Breast epithelium (tissue), 4 donors: ENCODE measurements around the gene RETREG2. TPM values are rescaled to one million over a fixed set of nuclear protein-coding genes. Genes with fewer than 3 reads are reported as not detected.

Experiments
- DNase-seq, 2 donors: peaks; one replicate each; pipeline ENCODE4 v3.0.0-alpha.2; 2019; ENCODE audit warnings: low spot score in 2 of 2
- H3K27ac ChIP-seq, 2 donors: fragments of 200-600 bp; sonication (generic) in 1 of 2; one replicate each; pipeline ENCODE4 v1.5.1; 2016 to 2019; ENCODE audit warnings: mild to moderate bottlenecking in 1 of 2
- H3K27me3 ChIP-seq, 2 donors: fragments of 200-600 bp; sonication (generic) in 1 of 2; one replicate each; pipeline versions ENCODE4 v1.5.1 to v1.6.0; 2017 to 2019; ENCODE audit warnings: control low read depth in 1 of 2, mild to moderate bottlenecking in 1 of 2
- H3K36me3 ChIP-seq: fragments of 200-600 bp; one replicate; pipeline ENCODE4 v1.5.1; 2019
- H3K4me1 ChIP-seq, 2 donors: fragments of 200-600 bp; sonication (generic); one replicate each; pipeline ENCODE4 v1.5.1; 2016 to 2019; ENCODE audit warnings: control low read depth in 1 of 2
- H3K4me3 ChIP-seq, 3 donors: fragments of 200-600 bp; sonication (generic); 1 replicate in 2 of 3; 2 replicates in 1 of 3; pipeline ENCODE4 v1.5.1; 2016 to 2019; ENCODE audit warnings: mild to moderate bottlenecking in 3 of 3, moderate library complexity in 2 of 3
- H3K9me3 ChIP-seq, 2 donors: fragments of 200-600 bp; sonication (generic) in 1 of 2; one replicate each; pipeline ENCODE4 v1.5.1; 2016 to 2019; ENCODE audit warnings: control low read depth in 1 of 2
- CTCF ChIP-seq, 3 donors: fragments of 450-650 bp; IDR thresholded peaks; one replicate each; pipeline ENCODE4 v1.5.1; 2016 to 2017; ENCODE audit warnings: antibody characterized with exemption in 3 of 3, mild to moderate bottlenecking in 3 of 3, moderate library complexity in 3 of 3
- POLR2A ChIP-seq: fragments of 450-650 bp; IDR thresholded peaks from one replicate; pipeline ENCODE4 v1.6.1; 2016; ENCODE audit warnings: antibody characterized with exemption, mild to moderate bottlenecking, moderate library complexity
- POLR2AphosphoS5 ChIP-seq, 3 donors: sonication (generic); formaldehyde crosslinking; IDR thresholded peaks; one replicate each; pipeline ENCODE4 v1.6.1; 2017; ENCODE audit warnings: antibody characterized with exemption in 3 of 3
- intact Hi-C: fragments of 100-400 bp; cut with DNase I; formaldehyde crosslinking; loops from one replicate; pipeline ENCODE4 v1.15.1; 2023; ENCODE audit warnings: low total_unique reads
- total RNA-seq, 3 donors: library from RNA; depleted of rRNA; stranded (reverse); fragments of >200 nt; gene quantifications; one replicate each; pipeline ENCODE4 v1.1.0, GENCODE V29; 2016

The RETREG2 gene
- total RNA-seq, 3 donors from 2014 or later: 58.7 to 79.7 (median 66.3) TPM

- no peak for DNase-seq
- Histone ChIP-seq H3K27ac (peak overlapping the region; percentile 88 to 94), H3K4me3 (peak overlapping the region; percentile 60 to 97 (median 86)), H3K27me3 (no peaks in the 10 kb centered on the region), H3K4me1 (peaks cover 5 to 25% of the 10 kb centered on the region in 2 donors), H3K36me3 (peaks cover 8% of the 10 kb centered on the region), H3K9me3 (no peaks in the 10 kb centered on the region)
- intact Hi-C loops: no loop called here
- TF ChIP-seq CTCF (IDR thresholded peaks at IDR 0.05) (no peak), POLR2AphosphoS5 (IDR thresholded peaks at IDR 0.05) (no peak), POLR2A (no peak)
These were observed 50.2 kb downstream of the RETREG2 start for GRCh38 chr2:219228041-219228910.

DNA sequence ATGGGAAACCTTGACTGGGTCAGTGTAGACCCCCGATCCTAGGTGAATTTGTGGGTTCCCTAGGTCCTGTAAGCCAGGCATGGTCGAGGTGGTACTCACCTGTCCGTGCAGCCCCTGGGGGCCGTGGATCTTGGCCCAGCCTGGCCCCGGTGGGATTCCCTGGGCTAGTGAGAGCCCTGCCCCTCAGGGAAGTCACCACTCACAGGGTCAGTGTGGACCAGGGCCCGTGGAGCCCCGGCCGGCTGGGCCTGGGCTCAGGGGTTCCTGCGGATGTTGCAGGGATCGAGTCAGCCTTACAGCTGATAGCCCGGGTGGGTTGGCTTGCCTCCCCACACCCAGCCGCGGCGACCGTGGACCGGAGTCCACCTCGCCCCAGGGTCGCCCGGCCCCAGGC is 50.8 kb downstream of the RETREG2 start:
- H3K4me1 ChIP-seq: peaks cover 5 to 25% of the 10 kb centered on the region in 2 donors
- TF ChIP-seq POLR2A: no peak
- no peaks in the 10 kb centered on the region for H3K9me3 ChIP-seq
- H3K27ac ChIP-seq: peak overlapping the region; percentile 88 to 94
- H3K4me3 ChIP-seq: peak overlapping the region; percentile 60 to 97 (median 86)
- intact Hi-C loops: no loop called here
- no peaks in the 10 kb centered on the region for H3K27me3 ChIP-seq
- no peak for DNase-seq
- H3K36me3 ChIP-seq: peaks cover 14% of the 10 kb centered on the region

DNA sequence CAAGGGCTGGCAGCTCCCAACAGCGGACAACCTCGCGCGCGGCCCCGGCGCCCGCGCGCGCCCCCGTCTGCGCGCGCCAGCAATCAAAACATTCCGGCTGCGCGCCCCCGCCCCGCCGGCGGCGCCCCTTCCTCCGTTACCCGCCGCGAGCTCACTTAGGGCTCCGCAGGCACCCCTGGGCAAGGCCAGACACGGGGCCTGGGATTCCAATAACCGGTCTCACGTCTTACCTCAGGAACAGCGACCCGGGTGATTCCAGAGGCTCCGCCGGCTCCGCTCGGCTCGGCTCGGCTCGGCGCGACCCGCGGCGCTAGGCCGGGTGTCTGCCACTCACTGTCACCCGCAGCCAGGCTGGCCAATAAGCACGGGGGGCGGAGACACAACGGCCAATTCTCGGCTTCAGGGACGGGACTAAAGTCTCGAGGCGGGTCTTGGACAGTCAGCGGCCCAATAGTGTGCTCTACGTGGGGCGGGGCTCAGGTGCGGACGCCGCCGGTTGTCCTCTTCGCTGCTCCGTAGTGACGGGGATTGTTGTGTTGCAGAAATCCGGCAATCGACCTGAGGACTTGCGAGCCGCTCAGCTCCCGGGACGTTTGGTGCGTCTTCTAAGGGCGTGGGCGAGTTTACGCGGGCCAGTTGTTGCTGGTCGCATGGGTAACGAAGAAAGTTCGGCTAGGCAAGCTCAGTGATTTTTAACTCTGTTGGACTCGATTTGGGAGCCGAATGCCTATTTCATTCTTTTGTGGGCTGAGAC is 51.4 kb downstream of the RETREG2 start, which contains the start of the genes ANKZF1 and ATG9A:
Gene ANKZF1, plus strand, starts transcription at position 502 of the 754 bp plus-strand sequence. CDS start 452 bp downstream, outside the sequence.
Gene ATG9A, minus strand, starts transcription at position 332 of the 754 bp plus-strand sequence. CDS start 1,612 bp downstream, outside the sequence.
- peaks cover 14% of the 10 kb centered on the region for H3K36me3 ChIP-seq

GRCh38 chr2:219230059-219230540 is 52.0 kb downstream of the RETREG2 start:
- H3K9me3 ChIP-seq: no peaks in the 10 kb centered on the region
- TF ChIP-seq CTCF (IDR thresholded peaks at IDR 0.05) (no peak), POLR2A (no peak), POLR2AphosphoS5 (IDR thresholded peaks at IDR 0.05) (no peak)
- peaks cover 10% of the 10 kb centered on the region for H3K36me3 ChIP-seq
- no peaks in the 10 kb centered on the region for H3K27me3 ChIP-seq
- intact Hi-C loops: no loop called here
- H3K4me1 ChIP-seq: peaks cover 5 to 25% of the 10 kb centered on the region in 2 donors
- peak overlapping the region; percentile 88 to 94 for H3K27ac ChIP-seq
- DNase-seq: peak in 1 of 2 donors; percentile 49
- peak overlapping the region; percentile 60 to 97 (median 86) for H3K4me3 ChIP-seq

More for the DNA sequence above, 51.4 kb downstream of the RETREG2 start, which contains the start of the genes ANKZF1 and ATG9A:
- DNase-seq: peak; percentile 98 to 99
- Histone ChIP-seq H3K27me3 (no peaks in the 10 kb centered on the region), H3K9me3 (no peaks in the 10 kb centered on the region), H3K27ac (peak within 1 kb of the TSS; percentile 88 to 94), H3K4me1 (peaks cover 5 to 25% of the 10 kb centered on the region in 2 donors), H3K4me3 (peak within 1 kb of the TSS; percentile 60 to 97 (median 86))
- intact Hi-C loops: no loop called here
- TF ChIP-seq POLR2A: peak; percentile 63
- peak; percentile 70 to 94 (median 93) for TF ChIP-seq POLR2AphosphoS5 (IDR thresholded peaks at IDR 0.05)
- TF ChIP-seq CTCF (IDR thresholded peaks at IDR 0.05): no peak

DNA sequence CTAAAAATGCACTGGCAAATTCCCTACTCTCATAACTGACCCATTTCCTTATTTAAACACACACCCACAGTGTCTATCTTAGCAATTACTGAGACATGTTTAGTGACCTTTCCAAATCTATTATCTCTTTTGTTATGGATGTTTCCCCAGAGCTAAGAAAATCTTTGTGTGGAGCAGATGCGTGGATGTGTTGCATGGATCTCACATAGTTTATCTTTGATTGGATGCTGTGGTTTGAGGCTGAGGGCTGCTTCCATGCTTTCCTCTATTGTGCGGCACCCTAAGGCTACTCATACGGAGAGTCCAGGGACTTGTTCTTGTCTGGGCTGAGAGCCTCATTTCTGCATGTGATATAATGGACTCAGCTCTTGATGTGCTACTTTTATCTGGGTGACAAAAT is 56.3 kb downstream of the RETREG2 start:
- intact Hi-C loops: no loop called here
- H3K27ac ChIP-seq: no peak overlapping the region
- H3K4me1 ChIP-seq: peaks cover 0 to 16% of the 10 kb centered on the region in 2 donors
- H3K4me3 ChIP-seq: no peak overlapping the region
- DNase-seq: no peak
- no peak for TF ChIP-seq POLR2AphosphoS5 (IDR thresholded peaks at IDR 0.05)
- TF ChIP-seq POLR2A: no peak
- no peak for TF ChIP-seq CTCF (IDR thresholded peaks at IDR 0.05)
- H3K27me3 ChIP-seq: no peaks in the 10 kb centered on the region
- H3K36me3 ChIP-seq: peaks cover 6% of the 10 kb centered on the region
- H3K9me3 ChIP-seq: no peaks in the 10 kb centered on the region
